A673 (cell line): ENCODE data around the gene GPR158. TPM values are rescaled to one million over a fixed set of nuclear protein-coding genes. Genes with fewer than 3 reads are reported as not detected.

Experiments used
- BruUV-seq: library from RNA; stranded (reverse); fragments of 400-500 nt; replicated peaks from 2 replicates; lab custom pipeline; 2021; lab: Mats Ljungman, UMichigan
- CTCF ChIA-PET: fragments of 300-600 bp; sonication (Branson Sonifier 250); formaldehyde crosslinking; loops from one replicate; lab custom pipeline; 2022; ENCODE audit warnings: antibody characterized with exemption; lab: Charles Lee
- POLR2A ChIA-PET: fragments of 300-600 bp; sonication (Branson Sonifier 250); formaldehyde crosslinking; loops from one replicate; lab custom pipeline; 2022; ENCODE audit warnings: antibody characterized with exemption; ENCODE audit not compliant: low non-redundant PET; lab: Charles Lee
- DNase-seq: peaks from one replicate; pipeline ENCODE4 v3.0.0-alpha.2; 2015; ENCODE audit warnings: low spot score
- H3K27ac ChIP-seq: fragments of 200-600 bp; sonication (generic); 2 replicates; pipeline ENCODE4 v1.5.1; 2016; ENCODE audit warnings: mixed run types, low read depth, mild to moderate bottlenecking, mixed read lengths, antibody characterized with exemption, low read length; ENCODE audit not compliant: poor library complexity, severe bottlenecking
- H3K27me3 ChIP-seq: fragments of 200-600 bp; sonication (generic); replicated peaks from 2 replicates; pipeline ENCODE4 v1.6.1; 2017; ENCODE audit warnings: mixed run types, low read depth, mild to moderate bottlenecking, mixed read lengths, antibody characterized with exemption, low read length; ENCODE audit not compliant: insufficient read depth, poor library complexity
- H3K36me3 ChIP-seq: fragments of 200-600 bp; sonication (generic); 2 replicates; pipeline ENCODE4 v1.6.1; 2016; ENCODE audit warnings: mixed run types, mild to moderate bottlenecking, mixed read lengths, antibody characterized with exemption, low read length; ENCODE audit not compliant: insufficient read depth, poor library complexity, severe bottlenecking
- H3K4me1 ChIP-seq: fragments of 200-600 bp; sonication (generic); 2 replicates; pipeline ENCODE4 v1.6.1; 2017; ENCODE audit warnings: mixed run types, mild to moderate bottlenecking, mixed read lengths, antibody characterized with exemption, low read length; ENCODE audit not compliant: insufficient read depth, poor library complexity, severe bottlenecking
- H3K4me3 ChIP-seq: fragments of 200-600 bp; sonication (generic); 2 replicates; pipeline ENCODE4 v1.5.1; 2016; ENCODE audit warnings: low read depth, mixed run types, mild to moderate bottlenecking, mixed read lengths, low read length; ENCODE audit not compliant: poor library complexity, severe bottlenecking
- H3K9me3 ChIP-seq: fragments of 200-600 bp; sonication (generic); 2 replicates; pipeline ENCODE4 v1.6.1; 2016; ENCODE audit warnings: mixed run types, low read depth, mild to moderate bottlenecking, mixed read lengths, antibody characterized with exemption, low read length; ENCODE audit not compliant: poor library complexity, severe bottlenecking
- CTCF ChIP-seq: fragments of 300-800, 200-600 bp; sonication (generic); conservative IDR thresholded peaks from 2 replicates; pipeline ENCODE4 v1.5.1; 2017; ENCODE audit warnings: low read depth, mild to moderate bottlenecking, antibody characterized with exemption, low read length, moderate library complexity, mixed read lengths
- EZH2 ChIP-seq: fragments of 200-600 bp; sonication (generic); IDR thresholded peaks from 2 replicates; pipeline ENCODE4 v1.6.1; 2017; ENCODE audit warnings: borderline replicate concordance, low read depth, mild to moderate bottlenecking, mixed read lengths, antibody characterized with exemption, low read length; ENCODE audit not compliant: poor library complexity, severe bottlenecking
- intact Hi-C: fragments of 100-400 bp; cut with micrococcal nuclease; formaldehyde crosslinking; loops from one replicate; pipeline ENCODE4 v1.10.0; 2022; ENCODE audit not compliant: unreplicated experiment
- total RNA-seq: library from RNA; stranded (reverse); gene quantifications from 2 replicates; pipeline ENCODE4 v1.2.3, GENCODE V29; 2021

GPR158 gene
- total RNA-seq, 1 experiment from 2014 or later: not detected

- POLR2A ChIA-PET: no interaction called here
- TF ChIP-seq CTCF (no peak), EZH2 (no peak)
- H3K36me3 ChIP-seq: no peaks in the 10 kb centered on the region
- intact Hi-C loops: loop anchor here (10.0 kb wide), 1 partner anchor 195 kb away; no protein-coding TSS in a partner anchor
- no peak for DNase-seq
- no peaks in the 10 kb centered on the region for H3K4me1 ChIP-seq
- H3K9me3 ChIP-seq: no peaks in the 10 kb centered on the region
- H3K4me3 ChIP-seq: no peak overlapping the region
- no peak overlapping the region for H3K27ac ChIP-seq
- BruUV-seq: no TSS peak
- peaks cover 55% of the 10 kb centered on the region for H3K27me3 ChIP-seq
- CTCF ChIA-PET: no interaction called here
These were observed 45.4 kb downstream of the GPR158 start for GRCh38 chr10:25220156-25220555.

- intact Hi-C loops: loop anchor here (10.0 kb wide), 1 partner anchor 197 kb away; no protein-coding TSS in a partner anchor
- ChIA-PET CTCF (no interaction called here), POLR2A (no interaction called here)
- Histone ChIP-seq H3K27me3 (peaks cover 50% of the 10 kb centered on the region), H3K36me3 (no peaks in the 10 kb centered on the region), H3K27ac (no peak overlapping the region), H3K9me3 (no peaks in the 10 kb centered on the region), H3K4me1 (no peaks in the 10 kb centered on the region), H3K4me3 (no peak overlapping the region)
- DNase-seq: no peak
- BruUV-seq: no TSS peak
- TF ChIP-seq EZH2 (no peak), CTCF (no peak)
These were observed 47.4 kb downstream of the GPR158 start for GRCh38 chr10:25222085-25222660.

- H3K4me1 ChIP-seq: no peaks in the 10 kb centered on the region
- no peak overlapping the region for H3K27ac ChIP-seq
- no peaks in the 10 kb centered on the region for H3K36me3 ChIP-seq
- TF ChIP-seq CTCF (peak; percentile 86), EZH2 (no peak)
- ChIA-PET POLR2A (no interaction called here), CTCF (interaction anchor here (0.6 to 1.0 kb wide), 3 partner anchors 67 to 127 kb away, joined by 3 to 14 read pairs (median 4); no protein-coding TSS in a partner anchor)
- BruUV-seq: no TSS peak
- H3K27me3 ChIP-seq: peaks cover 17% of the 10 kb centered on the region
- intact Hi-C loops: loop anchor here (1.0 to 10.0 kb wide), 2 partner anchors 114 to 202 kb away; no protein-coding TSS in a partner anchor
- no peaks in the 10 kb centered on the region for H3K9me3 ChIP-seq
- H3K4me3 ChIP-seq: no peak overlapping the region
- DNase-seq: peak; percentile 69
These were observed 52.2 kb downstream of the GPR158 start for GRCh38 chr10:25226775-25227682.
